Testis (tissue), 2 donors: ENCODE results near the gene PI3.

Experiments
- POLR2A ChIP-seq: fragments of 450-650 bp; IDR thresholded peaks from one replicate; pipeline ENCODE4 v1.6.1; 2017; ENCODE audit warnings: antibody characterized with exemption, mild to moderate bottlenecking, moderate library complexity
- TF ChIP-seq, protein P1 (sequence below), 3 experiments: fragments of 450-650 bp in 2 of 3; fragments of 200-600 bp in 1 of 3; sonication (generic) in 1 of 3; IDR thresholded peaks; one replicate each; pipeline ENCODE4 v1.5.1; 2016 to 2019; ENCODE audit warnings: antibody characterized with exemption in 3 of 3, mild to moderate bottlenecking in 2 of 3, moderate library complexity in 1 of 3

DNA sequence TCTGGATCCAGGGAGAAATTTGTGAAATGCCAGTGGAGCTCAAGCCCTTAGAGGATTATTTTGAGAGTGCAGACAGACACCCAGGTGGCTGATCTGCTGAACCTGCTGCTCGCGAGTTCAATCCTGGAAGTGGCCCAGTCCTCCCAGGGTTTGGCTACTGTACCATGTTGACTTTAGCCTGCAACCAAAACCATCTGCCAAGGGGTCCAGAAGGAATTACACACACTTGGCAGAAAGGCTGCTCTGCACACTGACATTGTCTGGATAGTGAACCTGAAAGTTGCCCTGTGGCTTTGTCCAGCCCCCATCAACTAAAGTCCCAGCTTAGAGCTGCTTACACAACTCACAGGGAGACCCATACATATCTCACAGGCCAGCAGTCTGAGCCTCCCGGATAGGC, 21.6 kb upstream of the PI3 start:
- TF ChIP-seq POLR2A, result no peak
- TF ChIP-seq, protein P1, sequence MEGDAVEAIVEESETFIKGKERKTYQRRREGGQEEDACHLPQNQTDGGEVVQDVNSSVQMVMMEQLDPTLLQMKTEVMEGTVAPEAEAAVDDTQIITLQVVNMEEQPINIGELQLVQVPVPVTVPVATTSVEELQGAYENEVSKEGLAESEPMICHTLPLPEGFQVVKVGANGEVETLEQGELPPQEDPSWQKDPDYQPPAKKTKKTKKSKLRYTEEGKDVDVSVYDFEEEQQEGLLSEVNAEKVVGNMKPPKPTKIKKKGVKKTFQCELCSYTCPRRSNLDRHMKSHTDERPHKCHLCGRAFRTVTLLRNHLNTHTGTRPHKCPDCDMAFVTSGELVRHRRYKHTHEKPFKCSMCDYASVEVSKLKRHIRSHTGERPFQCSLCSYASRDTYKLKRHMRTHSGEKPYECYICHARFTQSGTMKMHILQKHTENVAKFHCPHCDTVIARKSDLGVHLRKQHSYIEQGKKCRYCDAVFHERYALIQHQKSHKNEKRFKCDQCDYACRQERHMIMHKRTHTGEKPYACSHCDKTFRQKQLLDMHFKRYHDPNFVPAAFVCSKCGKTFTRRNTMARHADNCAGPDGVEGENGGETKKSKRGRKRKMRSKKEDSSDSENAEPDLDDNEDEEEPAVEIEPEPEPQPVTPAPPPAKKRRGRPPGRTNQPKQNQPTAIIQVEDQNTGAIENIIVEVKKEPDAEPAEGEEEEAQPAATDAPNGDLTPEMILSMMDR (IDR thresholded peaks at IDR 0.05), result no peak
